Panc1 (cell line): ENCODE results near the gene ZNF774. TPM values are rescaled to one million over a fixed set of nuclear protein-coding genes. Genes with fewer than 3 reads are reported as not detected.

Experiments
- ATAC-seq: fragments of 200-7000 bp; cut with Tn5 transposase; 2 replicates; pipeline ENCODE4 v1.9.1; 2020; ENCODE audit warnings: mild to moderate bottlenecking, moderate library complexity
- BruUV-seq: library from RNA; stranded (reverse); fragments of 400-500 nt; replicated peaks from 2 replicates; lab custom pipeline; 2021; lab: Mats Ljungman, UMichigan
- CTCF ChIA-PET: fragments of 300-600 bp; sonication (Branson Sonifier 250); formaldehyde crosslinking; loops from one replicate; lab custom pipeline; 2022; ENCODE audit warnings: antibody characterized with exemption; lab: Charles Lee
- POLR2A ChIA-PET: fragments of 300-600 bp; sonication (Branson Sonifier 250); formaldehyde crosslinking; loops from one replicate; lab custom pipeline; 2022; ENCODE audit warnings: antibody characterized with exemption; lab: Charles Lee
- DNase-seq: peaks from one replicate; pipeline ENCODE4 v3.0.0-alpha.2; 2010; ENCODE audit warnings: low read depth, low spot score
- H3K27ac ChIP-seq: 2 replicates; pipeline ENCODE4 v1.5.1; 2011; ENCODE audit warnings: mild to moderate bottlenecking, low read length, inconsistent platforms
- H3K27me3 ChIP-seq: fragments of 200-500 bp; sonication (Bioruptor generic); 2 replicates; pipeline ENCODE4 v1.6.0; 2014; ENCODE audit warnings: low read length, inconsistent platforms; ENCODE audit not compliant: control insufficient read depth, insufficient read depth
- H3K36me3 ChIP-seq: fragments of 200-500 bp; sonication (Bioruptor generic); 2 replicates; pipeline ENCODE4 v1.5.1; 2014; ENCODE audit warnings: inconsistent platforms, mild to moderate bottlenecking, low read length, moderate library complexity; ENCODE audit not compliant: control insufficient read depth, insufficient read depth
- H3K4me1 ChIP-seq: 2 replicates; pipeline ENCODE4 v1.5.1; 2011; ENCODE audit warnings: inconsistent platforms, mild to moderate bottlenecking, low read length, moderate library complexity; ENCODE audit not compliant: control insufficient read depth, insufficient read depth
- H3K4me3 ChIP-seq, 2 experiments: 2 replicates each; pipeline ENCODE4 v1.5.1; 2011 to 2012; ENCODE audit warnings: low read depth in 2 of 2, low read length in 2 of 2, mild to moderate bottlenecking in 2 of 2, inconsistent platforms in 1 of 2, moderate library complexity in 1 of 2
- H3K9me3 ChIP-seq: fragments of 200-500 bp; sonication (Bioruptor generic); 2 replicates; pipeline ENCODE4 v1.5.1; 2014; ENCODE audit warnings: low read depth, mild to moderate bottlenecking, inconsistent platforms, low read length, moderate library complexity; ENCODE audit not compliant: control insufficient read depth, insufficient read depth
- CTCF ChIP-seq: fragments of 450-650 bp; IDR thresholded peaks from 2 replicates; pipeline ENCODE4 v1.5.1; 2017; ENCODE audit warnings: mild to moderate bottlenecking
- POLR2AphosphoS5 ChIP-seq: IDR thresholded peaks from 2 replicates; pipeline ENCODE4 v1.6.1; 2012; ENCODE audit warnings: mild to moderate bottlenecking, low read depth, low read length, moderate library complexity
- REST ChIP-seq, 2 experiments: IDR thresholded peaks; 2 replicates each; pipeline ENCODE4 v1.6.1; 2011 to 2012; ENCODE audit warnings: low read depth in 2 of 2, control low read depth in 1 of 2, low read length in 1 of 2, mild to moderate bottlenecking in 1 of 2, moderate library complexity in 1 of 2; ENCODE audit not compliant: insufficient read depth in 1 of 2
- SIN3A ChIP-seq: IDR thresholded peaks from 2 replicates; pipeline ENCODE4 v1.6.1; 2012; ENCODE audit warnings: low read depth, mild to moderate bottlenecking, low read length, moderate library complexity, borderline replicate concordance; ENCODE audit not compliant: insufficient read depth
- TCF7L2 ChIP-seq: IDR thresholded peaks from 2 replicates; pipeline ENCODE4 v1.6.1; 2011; ENCODE audit warnings: mild to moderate bottlenecking, low read depth, low read length, inconsistent platforms
- in situ Hi-C: cut with HindIII; loops from 2 replicates; pipeline ENCODE4 v1.10.0; 2016; ENCODE audit warnings: low sequenced_read_pairs, low pct_unique_long_range_greater_than_20kb
- intact Hi-C: fragments of 100-400 bp; cut with micrococcal nuclease; formaldehyde crosslinking; loops from one replicate; pipeline ENCODE4 v1.10.0; 2022; ENCODE audit not compliant: unreplicated experiment
- total RNA-seq: library from RNA; stranded (reverse); gene quantifications from one replicate; pipeline ENCODE4 v1.2.1, GENCODE V29; 2021; ENCODE audit not compliant: unreplicated experiment

Gene ZNF774
- total RNA-seq, 1 experiment from 2014 or later = 5.2 TPM

- ChIA-PET POLR2A (no interaction called here), CTCF (interaction anchor here (0.6 kb wide), 1 partner anchor 85 kb away, joined by 3 read pairs; no protein-coding TSS in a partner anchor)
- Histone ChIP-seq H3K36me3 (no peaks in the 10 kb centered on the region), H3K4me3 (no peak overlapping the region), H3K27me3 (no peaks in the 10 kb centered on the region), H3K4me1 (peaks cover 10% of the 10 kb centered on the region), H3K9me3 (no peaks in the 10 kb centered on the region), H3K27ac (peak overlapping the region; percentile 25; the same call in 1 of the 2 replicates)
- BruUV-seq = no TSS peak
- in situ Hi-C loops = no loop called here
- no peak for ATAC-seq
- TF ChIP-seq SIN3A (no peak), CTCF (no peak), REST (IDR thresholded peaks at IDR 0.05; ENCODE audit: insufficient read depth in 1 of 2, low read depth in 2 of 2, low read length in 1 of 2) (no peak), TCF7L2 (no peak), POLR2AphosphoS5 (no peak)
- no peak for DNase-seq
- intact Hi-C loops = no loop called here
Measured at GRCh38 chr15:90362936-90363212, 10.8 kb downstream of the ZNF774 start.

GRCh38 chr15:90364251-90364650 is 12.2 kb downstream of the ZNF774 start:
- ATAC-seq = peak; percentile 50; the same call in 1 of the 2 replicates
- Histone ChIP-seq H3K4me3 (no peak overlapping the region), H3K27me3 (no peaks in the 10 kb centered on the region), H3K9me3 (no peaks in the 10 kb centered on the region), H3K36me3 (no peaks in the 10 kb centered on the region), H3K27ac (peak overlapping the region; percentile 3; the same call in 1 of the 2 replicates), H3K4me1 (peaks cover 10% of the 10 kb centered on the region)
- ChIA-PET POLR2A (interaction anchor here (0.5 kb wide), 1 partner anchor 11 kb away, joined by 8 read pairs; no protein-coding TSS in a partner anchor), CTCF (no interaction called here)
- intact Hi-C loops = no loop called here
- TF ChIP-seq CTCF (no peak), REST (IDR thresholded peaks at IDR 0.05; ENCODE audit: insufficient read depth in 1 of 2, low read depth in 2 of 2, low read length in 1 of 2) (no peak), POLR2AphosphoS5 (no peak), TCF7L2 (no peak), SIN3A (no peak)
- BruUV-seq = no TSS peak
- in situ Hi-C loops = no loop called here
- DNase-seq = no peak
